Ovary (tissue), 3 donors: Measurements from ENCODE around the gene TIMM10.

Experiments
- CTCF ChIP-seq, 3 donors: fragments of 450-650 bp in 2 of 3; fragments of 200-600 bp in 1 of 3; IDR thresholded peaks; one replicate each; pipeline versions ENCODE4 v1.5.1 to v1.8.0; 2016 to 2022; ENCODE audit warnings: antibody characterized with exemption in 3 of 3, mild to moderate bottlenecking in 1 of 3
- EP300 ChIP-seq: sonication (generic); formaldehyde crosslinking; IDR thresholded peaks from one replicate; pipeline ENCODE4 v1.6.1; 2017; ENCODE audit warnings: antibody characterized with exemption
- donor health status: DM: no; HTN: no; CAD: no.

GRCh38 chr11:57549983-57550382 lies 19.4 kb upstream of the TIMM10 start:
- TF ChIP-seq CTCF (IDR thresholded peaks at IDR 0.05) (no peak), EP300 (no peak)
